HFF-Myc (cell line): ENCODE results near the gene SIDT1.

Source experiments
- DNase-seq: peaks from one replicate; pipeline ENCODE4 v3.0.0-alpha.2; 2011; ENCODE audit warnings: low read depth; ENCODE audit errors: extremely low read depth
- H3K4me3 ChIP-seq: replicated peaks from 2 replicates; pipeline ENCODE4 v1.5.1; 2011; ENCODE audit warnings: low read depth, mild to moderate bottlenecking, control low read depth, low read length
- TF ChIP-seq, protein P1 (sequence below): IDR thresholded peaks from 2 replicates; pipeline ENCODE4 v1.5.1; 2012; ENCODE audit warnings: mild to moderate bottlenecking, low read depth, low read length, control low read depth; ENCODE audit errors: missing control alignments

SIDT1 gene

DNA sequence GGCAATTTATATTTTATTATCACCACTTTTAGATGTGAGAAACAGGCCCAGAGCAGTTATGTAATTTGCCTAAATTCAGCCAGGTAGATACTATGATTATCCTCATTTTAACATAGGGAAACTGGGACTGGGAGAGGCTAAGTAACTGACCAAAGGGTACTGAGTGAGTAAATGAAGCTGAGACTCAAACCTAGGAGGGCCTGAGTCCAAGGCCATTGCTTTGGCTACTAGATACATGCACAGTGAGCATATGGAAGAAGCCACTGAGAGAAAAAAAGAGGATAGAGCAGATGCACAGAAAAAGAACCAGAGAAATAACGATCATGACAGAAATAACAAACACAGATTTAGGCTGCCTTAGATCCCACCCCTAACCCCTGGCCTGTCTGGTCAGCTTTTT lies 130.5 kb downstream of the SIDT1 start:
- TF ChIP-seq, protein P1, sequence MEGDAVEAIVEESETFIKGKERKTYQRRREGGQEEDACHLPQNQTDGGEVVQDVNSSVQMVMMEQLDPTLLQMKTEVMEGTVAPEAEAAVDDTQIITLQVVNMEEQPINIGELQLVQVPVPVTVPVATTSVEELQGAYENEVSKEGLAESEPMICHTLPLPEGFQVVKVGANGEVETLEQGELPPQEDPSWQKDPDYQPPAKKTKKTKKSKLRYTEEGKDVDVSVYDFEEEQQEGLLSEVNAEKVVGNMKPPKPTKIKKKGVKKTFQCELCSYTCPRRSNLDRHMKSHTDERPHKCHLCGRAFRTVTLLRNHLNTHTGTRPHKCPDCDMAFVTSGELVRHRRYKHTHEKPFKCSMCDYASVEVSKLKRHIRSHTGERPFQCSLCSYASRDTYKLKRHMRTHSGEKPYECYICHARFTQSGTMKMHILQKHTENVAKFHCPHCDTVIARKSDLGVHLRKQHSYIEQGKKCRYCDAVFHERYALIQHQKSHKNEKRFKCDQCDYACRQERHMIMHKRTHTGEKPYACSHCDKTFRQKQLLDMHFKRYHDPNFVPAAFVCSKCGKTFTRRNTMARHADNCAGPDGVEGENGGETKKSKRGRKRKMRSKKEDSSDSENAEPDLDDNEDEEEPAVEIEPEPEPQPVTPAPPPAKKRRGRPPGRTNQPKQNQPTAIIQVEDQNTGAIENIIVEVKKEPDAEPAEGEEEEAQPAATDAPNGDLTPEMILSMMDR, result no peak
- no peak overlapping the region for H3K4me3 ChIP-seq
- DNase-seq, result no peak

DNA sequence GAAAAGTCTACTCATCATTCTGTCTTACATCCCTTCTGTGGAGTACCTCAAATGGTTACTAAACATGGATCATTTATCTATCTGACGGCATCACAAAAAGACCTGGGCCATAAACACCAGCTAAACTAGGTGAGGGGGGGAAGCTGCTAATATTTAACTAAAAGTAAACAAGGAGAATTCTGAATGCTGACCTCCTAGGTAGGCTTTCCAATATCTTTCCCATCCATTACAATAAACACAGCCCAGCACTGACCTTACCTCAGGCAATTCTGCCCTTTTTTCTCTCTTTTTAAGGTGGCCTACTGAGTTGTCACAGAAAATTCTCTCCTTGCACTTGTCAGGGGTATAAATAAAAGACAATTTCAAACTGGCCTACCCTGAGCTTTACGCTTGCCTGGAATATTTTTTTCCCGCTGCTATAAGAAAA lies 131.0 kb downstream of the SIDT1 start:
- DNase-seq, result no peak
- TF ChIP-seq, protein P1, result no peak
- H3K4me3 ChIP-seq, result no peak overlapping the region

DNA sequence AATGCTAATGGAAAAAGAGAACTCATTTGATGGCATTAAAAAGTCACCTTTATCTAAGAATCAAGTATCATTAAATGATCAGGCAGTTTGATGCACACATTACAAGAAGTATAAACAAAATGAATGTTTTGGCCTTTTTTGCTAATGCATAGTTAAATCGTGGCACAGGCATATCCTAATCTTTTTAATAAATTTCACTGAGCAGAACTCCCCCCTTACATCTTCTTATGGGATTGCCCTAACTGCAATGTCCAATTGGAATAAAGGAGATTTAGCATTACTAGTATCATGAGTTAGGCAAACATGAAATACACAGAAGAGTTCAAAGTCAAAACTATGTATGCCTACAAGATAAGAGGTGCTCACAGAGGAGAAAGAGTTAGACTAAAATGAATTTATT lies 131.4 kb downstream of the SIDT1 start:
- TF ChIP-seq, protein P1, result no peak
- DNase-seq, result no peak
- no peak overlapping the region for H3K4me3 ChIP-seq

DNA sequence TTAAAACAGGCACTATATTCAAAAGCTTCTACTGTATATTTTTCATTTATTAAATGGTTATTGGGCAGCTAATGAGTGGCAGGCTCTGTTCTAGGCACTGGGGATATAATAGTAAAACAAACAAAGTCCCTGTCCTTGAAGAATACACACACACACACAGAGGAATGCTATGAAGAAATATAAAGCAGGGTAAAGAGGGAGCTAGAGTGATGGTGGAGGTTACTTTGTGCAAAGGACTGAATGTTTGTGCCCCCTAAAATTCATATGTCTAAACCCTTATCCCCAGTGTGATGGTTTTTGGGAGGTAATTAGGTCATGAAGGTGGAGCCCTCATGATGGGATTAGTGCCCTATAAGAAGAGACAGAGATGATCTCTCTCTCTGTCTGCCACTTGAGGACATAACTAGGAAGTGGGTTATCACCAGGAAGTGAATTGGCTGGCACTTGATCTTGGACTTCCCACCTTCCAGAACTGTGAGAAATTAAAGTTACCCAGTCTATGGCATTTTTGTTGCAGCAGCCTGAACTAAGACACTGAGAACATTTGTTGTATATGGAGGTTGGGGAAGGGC lies 132.3 kb downstream of the SIDT1 start:
- no peak for DNase-seq
- TF ChIP-seq, protein P1, result no peak
- H3K4me3 ChIP-seq, result no peak overlapping the region

DNA sequence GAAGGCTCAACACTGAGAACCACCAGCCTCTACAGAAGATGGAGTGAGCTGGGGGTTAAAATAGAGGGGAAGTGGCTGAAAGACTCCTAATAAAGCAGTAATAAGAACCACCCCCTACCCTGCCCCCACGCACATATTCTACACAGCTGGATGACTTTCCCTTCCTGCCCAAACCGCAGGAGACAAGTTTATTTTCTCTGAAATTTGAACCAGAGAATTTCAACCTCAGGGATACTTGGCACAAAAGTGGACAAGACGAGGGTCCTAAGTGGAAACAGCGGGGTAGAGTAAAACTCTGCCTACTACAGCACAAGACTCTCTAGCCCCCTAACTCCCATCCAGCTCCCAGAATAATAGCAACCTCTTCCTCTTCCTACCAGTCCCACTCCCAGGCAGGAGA lies 135.7 kb downstream of the SIDT1 start:
- H3K4me3 ChIP-seq, result no peak overlapping the region
- DNase-seq, result peak; percentile 65
- TF ChIP-seq, protein P1, result no peak

DNA sequence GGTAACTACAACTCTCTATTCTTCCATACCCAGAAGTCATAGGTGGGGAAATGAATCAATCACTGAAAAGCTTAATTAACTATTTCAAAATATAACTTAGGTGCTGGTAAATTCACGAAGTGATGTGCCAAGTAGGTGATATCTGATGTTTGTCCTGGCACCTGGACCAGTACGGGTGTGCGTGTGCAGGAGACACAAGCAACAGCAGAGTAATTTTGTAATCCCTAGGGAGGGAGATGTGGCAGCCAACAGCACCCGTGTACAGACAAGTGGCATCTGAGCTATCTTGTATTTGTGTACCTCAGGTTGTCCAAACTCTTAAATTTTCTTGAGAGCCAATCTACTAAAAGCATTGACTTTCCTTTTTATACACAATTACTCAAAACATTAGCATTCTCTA lies 141.2 kb downstream of the SIDT1 start:
- no peak overlapping the region for H3K4me3 ChIP-seq
- TF ChIP-seq, protein P1, result no peak
- no peak for DNase-seq

DNA sequence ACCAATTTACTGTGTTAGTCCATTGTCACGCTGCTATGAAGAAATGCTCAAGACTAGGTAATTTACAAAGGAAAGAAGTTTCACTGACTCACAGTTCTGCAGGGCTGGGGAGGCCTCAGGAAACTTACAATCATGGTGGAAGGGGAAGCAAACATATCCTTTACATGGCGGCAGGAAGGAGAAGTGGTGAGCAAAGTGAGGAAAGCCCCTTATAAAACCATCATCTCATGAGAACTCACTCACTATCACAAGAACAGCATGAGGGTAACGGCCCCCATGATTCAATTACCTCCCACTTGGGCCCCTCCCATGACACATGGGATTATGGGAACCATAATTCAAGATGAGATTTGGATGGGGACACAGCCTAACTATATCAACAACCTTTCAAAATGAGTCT lies 143.9 kb downstream of the SIDT1 start:
- TF ChIP-seq, protein P1, result no peak
- DNase-seq, result no peak
- no peak overlapping the region for H3K4me3 ChIP-seq
